HEK293 (cell line): ENCODE measurements around the gene B3GNT9.

Source experiments
- CTCF ChIA-PET: fragments of 350-600 bp; formaldehyde crosslinking; extraction: SDS; loops from one replicate; lab custom pipeline; 2021; ENCODE audit warnings: antibody characterized with exemption; lab: Yijun Ruan, JAX
- POLR2A ChIA-PET: fragments of 300-600 bp; formaldehyde crosslinking; extraction: SDS; loops from one replicate; lab custom pipeline; 2020; ENCODE audit warnings: antibody characterized with exemption, inconsistent platforms; lab: Yijun Ruan, JAX
- H3K27ac ChIP-seq: fragments of 200-500 bp; sonication (Bioruptor generic); 2 replicates; pipeline ENCODE4 v1.5.1; 2014; ENCODE audit warnings: low read depth, low read length, control low read depth, inconsistent platforms; ENCODE audit errors: extremely low read depth
- H3K36me3 ChIP-seq, 2 experiments: fragments of 200-500 bp in 1 of 2; sonication (Bioruptor generic) in 1 of 2; 1 replicate in 1 of 2; 2 replicates in 1 of 2; pipeline ENCODE4 v1.5.1; 2014 to 2017; ENCODE audit warnings: inconsistent platforms in 2 of 2, low read length in 2 of 2; ENCODE audit not compliant: control insufficient read depth in 2 of 2, insufficient read depth in 1 of 2
- H3K4me1 ChIP-seq: fragments of 200-500 bp; sonication (Bioruptor generic); 2 replicates; pipeline ENCODE4 v1.5.1; 2014; ENCODE audit warnings: mild to moderate bottlenecking, low read length, inconsistent platforms; ENCODE audit not compliant: control insufficient read depth, insufficient read depth
- H3K4me3 ChIP-seq: 2 replicates; pipeline ENCODE4 v1.5.1; 2011; ENCODE audit warnings: low read depth, mild to moderate bottlenecking, control low read depth, low read length, moderate library complexity
- H3K9me3 ChIP-seq: fragments of 200-500 bp; sonication (Bioruptor generic); 2 replicates; pipeline ENCODE4 v1.5.1; 2014; ENCODE audit warnings: low read depth, low read length, inconsistent platforms; ENCODE audit not compliant: control insufficient read depth, insufficient read depth
- KLF7 ChIP-seq: fragments of 450-650 bp; formaldehyde crosslinking; IDR thresholded peaks from 2 replicates; pipeline ENCODE4 v1.5.1; 2016; ENCODE audit warnings: missing biosample characterization, missing genetic modification characterization, borderline replicate concordance
- MEIS1 ChIP-seq: sonication (generic); formaldehyde crosslinking; IDR thresholded peaks from 2 replicates; pipeline ENCODE4 v1.8.1; 2022; ENCODE audit warnings: missing genetic modification reagents, mild to moderate bottlenecking, borderline replicate concordance
- MZF1 ChIP-seq: fragments of 450-650 bp; formaldehyde crosslinking; IDR thresholded peaks from 2 replicates; pipeline ENCODE4 v1.5.1; 2017; ENCODE audit warnings: missing biosample characterization, missing genetic modification characterization, borderline replicate concordance
- SP7 ChIP-seq: fragments of 450-650 bp; formaldehyde crosslinking; IDR thresholded peaks from 2 replicates; pipeline ENCODE4 v1.5.1; 2016; ENCODE audit warnings: missing biosample characterization, missing genetic modification characterization
- ZBTB21 ChIP-seq: fragments of 450-650 bp; formaldehyde crosslinking; IDR thresholded peaks from 2 replicates; pipeline ENCODE4 v1.5.1; 2017; ENCODE audit warnings: missing biosample characterization, missing genetic modification characterization
- ZBTB26 ChIP-seq: fragments of 450-650 bp; formaldehyde crosslinking; optimal IDR thresholded peaks from 2 replicates; pipeline ENCODE3; 2016; ENCODE audit warnings: missing biosample characterization, mild to moderate bottlenecking, missing genetic modification characterization
- ZBTB8A ChIP-seq: fragments of 450-650 bp; formaldehyde crosslinking; IDR thresholded peaks from 2 replicates; pipeline ENCODE4 v1.5.1; 2016; ENCODE audit warnings: missing biosample characterization, missing genetic modification characterization
- ZEB2 ChIP-seq: fragments of 450-650 bp; formaldehyde crosslinking; IDR thresholded peaks from 2 replicates; pipeline ENCODE4 v1.5.1; 2016; ENCODE audit warnings: missing biosample characterization, missing genetic modification characterization
- ZFHX2 ChIP-seq: fragments of 450-650 bp; formaldehyde crosslinking; conservative IDR thresholded peaks from 2 replicates; pipeline ENCODE4 v1.5.1; 2016; ENCODE audit warnings: missing biosample characterization, missing genetic modification characterization
- ZNF112 ChIP-seq: fragments of 450-650 bp; formaldehyde crosslinking; IDR thresholded peaks from 2 replicates; pipeline ENCODE4 v1.5.0; 2017; ENCODE audit warnings: missing biosample characterization, missing genetic modification characterization
- ZNF157 ChIP-seq: fragments of 450-650 bp; formaldehyde crosslinking; IDR thresholded peaks from 2 replicates; pipeline ENCODE4 v1.5.1; 2016; ENCODE audit warnings: missing biosample characterization, missing genetic modification characterization
- ZNF239 ChIP-seq: fragments of 450-650 bp; formaldehyde crosslinking; IDR thresholded peaks from 2 replicates; pipeline ENCODE4 v1.5.1; 2016; ENCODE audit warnings: missing biosample characterization, missing genetic modification characterization
- ZNF24 ChIP-seq: fragments of 450-650 bp; formaldehyde crosslinking; IDR thresholded peaks from 2 replicates; pipeline ENCODE4 v1.5.1; 2016; ENCODE audit warnings: missing biosample characterization, missing genetic modification characterization
- ZNF274 ChIP-seq, 2 experiments: fragments of 200-500 bp in 1 of 2; fragments of 450-650 bp in 1 of 2; sonication (Bioruptor generic) in 1 of 2; formaldehyde crosslinking in 1 of 2; IDR thresholded peaks; 2 replicates each; pipeline versions ENCODE4 v1.5.1 to v1.6.1; 2014 to 2016; ENCODE audit warnings: borderline replicate concordance in 1 of 2, inconsistent platforms in 1 of 2, low read length in 1 of 2, missing biosample characterization in 1 of 2, missing genetic modification characterization in 1 of 2
- ZNF341 ChIP-seq: fragments of 450-650 bp; formaldehyde crosslinking; IDR thresholded peaks from 2 replicates; pipeline ENCODE4; 2016; ENCODE audit warnings: low read depth, missing biosample characterization, missing genetic modification characterization
- ZNF391 ChIP-seq: fragments of 450-650 bp; formaldehyde crosslinking; IDR thresholded peaks from 2 replicates; pipeline ENCODE4 v1.5.1; 2016; ENCODE audit warnings: low read depth, missing biosample characterization, missing genetic modification characterization, borderline replicate concordance
- ZNF548 ChIP-seq: fragments of 450-650 bp; formaldehyde crosslinking; IDR thresholded peaks from 2 replicates; pipeline ENCODE4 v1.5.1; 2016; ENCODE audit warnings: missing biosample characterization, missing genetic modification characterization
- ZNF549 ChIP-seq: fragments of 450-650 bp; IDR thresholded peaks from 2 replicates; pipeline ENCODE4 v1.5.1; 2018; ENCODE audit warnings: missing biosample characterization, missing genetic modification characterization, mild to moderate bottlenecking, inconsistent platforms, moderate library complexity
- ZNF629 ChIP-seq: fragments of 450-650 bp; formaldehyde crosslinking; IDR thresholded peaks from 2 replicates; pipeline ENCODE4 v1.5.1; 2017; ENCODE audit warnings: missing biosample characterization, missing genetic modification characterization
- ZNF658 ChIP-seq: fragments of 450-650 bp; formaldehyde crosslinking; IDR thresholded peaks from 2 replicates; pipeline ENCODE4; 2016; ENCODE audit warnings: missing biosample characterization, missing genetic modification characterization
- ZNF660 ChIP-seq: fragments of 450-650 bp; IDR thresholded peaks from 2 replicates; pipeline ENCODE4 v1.5.1; 2018; ENCODE audit warnings: missing biosample characterization, mild to moderate bottlenecking, missing genetic modification characterization
- TF ChIP-seq, protein P1 (sequence below): fragments of 450-650 bp; formaldehyde crosslinking; IDR thresholded peaks from 2 replicates; pipeline ENCODE4 v1.5.1; 2016; ENCODE audit warnings: missing biosample characterization, missing genetic modification characterization
- TF ChIP-seq, protein P2 (sequence below): fragments of 450-650 bp; formaldehyde crosslinking; IDR thresholded peaks from 2 replicates; pipeline ENCODE4 v1.5.1; 2017; ENCODE audit warnings: missing biosample characterization, missing genetic modification characterization

Gene B3GNT9

DNA sequence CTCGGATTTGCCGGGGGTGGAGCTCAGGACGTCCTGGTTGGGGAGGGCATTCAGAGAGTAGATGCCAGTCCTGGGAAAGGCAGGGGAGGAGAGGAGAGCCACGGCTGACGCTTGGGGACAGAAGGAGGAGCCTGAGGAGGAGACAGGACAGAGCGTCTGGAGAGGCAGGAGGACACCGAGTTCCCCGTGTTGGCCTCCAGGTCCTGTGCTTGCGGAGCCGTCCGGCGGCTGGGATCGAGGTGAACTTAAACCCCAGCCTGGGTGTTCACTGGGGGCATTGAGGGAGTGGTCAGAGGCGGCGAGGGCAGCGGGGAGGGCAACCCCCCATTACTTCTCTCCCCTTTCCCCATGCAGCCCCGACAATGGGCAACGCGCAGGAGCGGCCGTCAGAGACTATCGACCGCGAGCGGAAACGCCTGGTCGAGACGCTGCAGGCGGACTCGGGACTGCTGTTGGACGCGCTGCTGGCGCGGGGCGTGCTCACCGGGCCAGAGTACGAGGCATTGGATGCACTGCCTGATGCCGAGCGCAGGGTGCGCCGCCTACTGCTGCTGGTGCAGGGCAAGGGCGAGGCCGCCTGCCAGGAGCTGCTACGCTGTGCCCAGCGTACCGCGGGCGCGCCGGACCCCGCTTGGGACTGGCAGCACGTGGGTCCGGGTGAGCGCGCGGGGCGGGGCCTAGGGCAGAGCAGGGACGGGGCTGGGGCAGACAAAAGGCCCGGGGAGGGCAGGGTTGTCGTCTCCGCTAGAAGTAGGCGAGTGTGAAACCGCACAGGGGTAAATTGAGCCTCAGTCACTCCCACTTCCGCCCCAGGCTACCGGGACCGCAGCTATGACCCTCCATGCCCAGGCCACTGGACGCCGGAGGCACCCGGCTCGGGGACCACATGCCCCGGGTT, 23.3 kb upstream of the B3GNT9 start (continued):
- TF ChIP-seq MEIS1 (CRISPR knock-in tag) (no peak), ZBTB8A (peak; percentile 81), ZNF341 (tag by site-specific recombination) (peak; percentile 52), SP7 (peak; percentile 69), ZNF548 (tag by site-specific recombination) (no peak), ZNF24 (tag by site-specific recombination) (no peak), MZF1 (tag by site-specific recombination) (no peak), ZFHX2 (tag by site-specific recombination) (peak; percentile 34; the same call in 1 of the 2 replicates), ZNF391 (tag by site-specific recombination) (no peak; the same call in 1 of the 2 replicates), ZBTB26 (tag by site-specific recombination) (peak; percentile 97), ZNF549 (peak; percentile 83), ZEB2 (tag by site-specific recombination) (0 out of 2 replicates have a peak, but pooled peaks have one; percentile 7), ZNF660 (tag by site-specific recombination) (peak; percentile 66; the same call in 1 of the 2 replicates), ZNF274 (IDR thresholded peaks at IDR 0.05; ENCODE audit: low read length) (no peak), ZNF274 (tag by site-specific recombination; IDR thresholded peaks at IDR 0.05; ENCODE audit: borderline replicate concordance) (no peak)
- TF ChIP-seq, protein P1, sequence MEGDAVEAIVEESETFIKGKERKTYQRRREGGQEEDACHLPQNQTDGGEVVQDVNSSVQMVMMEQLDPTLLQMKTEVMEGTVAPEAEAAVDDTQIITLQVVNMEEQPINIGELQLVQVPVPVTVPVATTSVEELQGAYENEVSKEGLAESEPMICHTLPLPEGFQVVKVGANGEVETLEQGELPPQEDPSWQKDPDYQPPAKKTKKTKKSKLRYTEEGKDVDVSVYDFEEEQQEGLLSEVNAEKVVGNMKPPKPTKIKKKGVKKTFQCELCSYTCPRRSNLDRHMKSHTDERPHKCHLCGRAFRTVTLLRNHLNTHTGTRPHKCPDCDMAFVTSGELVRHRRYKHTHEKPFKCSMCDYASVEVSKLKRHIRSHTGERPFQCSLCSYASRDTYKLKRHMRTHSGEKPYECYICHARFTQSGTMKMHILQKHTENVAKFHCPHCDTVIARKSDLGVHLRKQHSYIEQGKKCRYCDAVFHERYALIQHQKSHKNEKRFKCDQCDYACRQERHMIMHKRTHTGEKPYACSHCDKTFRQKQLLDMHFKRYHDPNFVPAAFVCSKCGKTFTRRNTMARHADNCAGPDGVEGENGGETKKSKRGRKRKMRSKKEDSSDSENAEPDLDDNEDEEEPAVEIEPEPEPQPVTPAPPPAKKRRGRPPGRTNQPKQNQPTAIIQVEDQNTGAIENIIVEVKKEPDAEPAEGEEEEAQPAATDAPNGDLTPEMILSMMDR (tag by site-specific recombination), result peak; percentile 88
- TF ChIP-seq, protein P2, sequence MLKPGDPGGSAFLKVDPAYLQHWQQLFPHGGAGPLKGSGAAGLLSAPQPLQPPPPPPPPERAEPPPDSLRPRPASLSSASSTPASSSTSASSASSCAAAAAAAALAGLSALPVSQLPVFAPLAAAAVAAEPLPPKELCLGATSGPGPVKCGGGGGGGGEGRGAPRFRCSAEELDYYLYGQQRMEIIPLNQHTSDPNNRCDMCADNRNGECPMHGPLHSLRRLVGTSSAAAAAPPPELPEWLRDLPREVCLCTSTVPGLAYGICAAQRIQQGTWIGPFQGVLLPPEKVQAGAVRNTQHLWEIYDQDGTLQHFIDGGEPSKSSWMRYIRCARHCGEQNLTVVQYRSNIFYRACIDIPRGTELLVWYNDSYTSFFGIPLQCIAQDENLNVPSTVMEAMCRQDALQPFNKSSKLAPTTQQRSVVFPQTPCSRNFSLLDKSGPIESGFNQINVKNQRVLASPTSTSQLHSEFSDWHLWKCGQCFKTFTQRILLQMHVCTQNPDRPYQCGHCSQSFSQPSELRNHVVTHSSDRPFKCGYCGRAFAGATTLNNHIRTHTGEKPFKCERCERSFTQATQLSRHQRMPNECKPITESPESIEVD, result no peak
- TF ChIP-seq, all 188 proteins: peak for 36

- Histone ChIP-seq H3K9me3 (no peaks in the 10 kb centered on the region), H3K4me1 (peaks cover 9% of the 10 kb centered on the region), H3K4me3 (no peak overlapping the region), H3K27ac (no peak overlapping the region), H3K36me3 (peaks cover 0 to 20% of the 10 kb centered on the region in 2 experiments; a peak in 1 of 3 replicates)
- TF ChIP-seq ZNF548 (tag by site-specific recombination), result no peak
- no peak for TF ChIP-seq ZNF629 (tag by site-specific recombination)
- TF ChIP-seq ZBTB21 (tag by site-specific recombination), result no peak
- no peak for TF ChIP-seq ZNF239
- TF ChIP-seq ZNF112, result no peak
- no peak for TF ChIP-seq ZNF157
- no peak for TF ChIP-seq ZNF658 (tag by site-specific recombination)
- no peak for TF ChIP-seq KLF7 (tag by site-specific recombination)
- CTCF ChIA-PET, result interaction anchor here (0.6 to 1.5 kb wide), 4 partner anchors 12 to 207 kb away, joined by 3 to 4 read pairs (median 4); no protein-coding TSS in a partner anchor
- POLR2A ChIA-PET, result interaction anchor here (0.6 to 0.8 kb wide), 3 partner anchors 155 to 482 kb away, joined by 3 read pairs; no protein-coding TSS in a partner anchor
These were observed 22.5 kb upstream of the B3GNT9 start for GRCh38 chr16:67173323-67173722.
